Hypothalamus (tissue), 51 donors: ENCODE measurements around the gene C18orf32.
"Not testable (repeated sequence)": the region's sequence is repeated elsewhere in the genome, so short reads cannot be mapped to it uniquely, and the experiment has no call there.

ENCODE experiments used
- DNase-seq, 51 donors: peaks; one replicate each; lab custom pipeline; 2025; lab: John Stamatoyannopoulos, UW

Gene C18orf32

DNA sequence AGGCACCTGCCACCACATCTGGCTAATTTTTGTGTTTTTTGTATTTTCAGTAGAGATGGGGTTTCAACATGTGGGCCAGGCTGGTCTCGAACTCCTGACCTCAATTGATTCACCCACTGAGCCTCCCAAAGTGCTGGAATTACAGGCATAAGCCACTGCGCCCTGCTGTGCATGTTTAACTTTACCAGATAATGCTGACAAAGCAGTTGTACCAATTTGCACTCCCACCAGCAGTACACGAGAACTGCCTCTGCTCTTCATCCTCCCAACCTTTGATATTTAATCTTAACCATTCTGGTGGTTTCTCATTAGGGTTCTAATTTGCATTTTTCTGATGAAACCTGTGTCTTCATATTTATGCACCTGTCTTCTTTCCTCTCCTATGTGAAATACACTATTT is 14.6 kb downstream of the C18orf32 start:
- no peak for DNase-seq

DNA sequence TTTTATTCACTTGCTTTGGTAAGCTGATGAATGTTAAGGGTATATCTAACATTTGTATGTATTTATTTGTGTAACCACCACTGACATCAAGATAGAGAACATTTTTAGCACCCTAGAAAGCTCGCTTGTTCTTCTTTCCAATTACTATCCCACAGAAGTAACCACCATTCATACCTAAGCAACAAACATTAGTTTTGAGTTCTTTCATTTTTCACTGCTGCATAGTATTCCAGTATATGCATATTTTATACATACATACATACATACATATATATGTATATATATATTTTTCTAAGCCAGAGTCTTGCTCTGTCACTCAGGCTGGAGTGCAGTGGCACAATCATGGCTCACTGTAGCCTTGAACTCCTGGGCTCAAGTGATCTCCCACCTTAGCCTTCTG is 15.5 kb downstream of the C18orf32 start:
- DNase-seq: no peak

DNA sequence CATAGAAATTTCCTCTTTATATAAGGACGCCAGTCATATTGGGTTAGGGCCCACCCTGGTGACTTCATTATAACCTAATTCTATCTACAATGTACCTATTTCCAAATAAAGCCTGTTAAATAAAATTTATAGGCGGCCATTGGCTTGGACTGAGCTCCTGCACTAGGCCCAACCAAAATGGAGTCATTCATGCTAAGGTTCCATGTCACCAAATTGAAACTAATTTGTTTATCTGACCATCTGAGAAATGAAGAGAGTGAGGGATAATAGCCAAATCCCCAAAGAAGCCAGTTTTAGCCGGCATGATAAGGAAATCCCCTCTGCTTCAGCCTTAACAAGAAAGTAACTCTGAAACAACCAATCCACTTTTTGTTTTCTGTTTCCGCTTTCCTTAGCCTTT is 19.4 kb downstream of the C18orf32 start:
- DNase-seq: no peak

DNA sequence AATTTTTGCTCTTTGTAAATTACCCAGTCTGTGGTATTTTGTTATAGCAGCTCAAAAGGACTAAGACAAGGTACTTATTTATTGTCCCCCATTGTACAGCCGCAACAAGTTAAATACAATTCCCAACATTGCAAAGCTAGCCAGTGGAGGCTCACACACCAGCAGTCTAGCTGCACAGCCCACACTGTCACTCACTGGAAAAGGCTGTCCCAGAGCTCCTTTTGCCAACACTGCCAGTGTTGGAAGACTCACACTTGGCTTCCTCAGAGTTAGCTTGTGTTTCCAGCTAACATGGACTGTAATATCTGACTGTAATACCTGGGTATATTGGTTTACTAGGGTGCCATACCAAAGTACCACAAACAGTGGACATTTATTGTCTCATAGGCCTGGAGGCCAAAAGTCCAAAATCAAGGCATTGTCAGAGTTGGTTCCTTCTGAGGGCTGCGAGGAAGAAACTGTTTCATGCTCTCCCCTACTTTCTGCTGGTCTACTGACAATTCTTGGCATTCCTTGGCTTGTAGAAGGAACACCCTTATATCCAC is 19.9 kb downstream of the C18orf32 start:
- no peak for DNase-seq

DNA sequence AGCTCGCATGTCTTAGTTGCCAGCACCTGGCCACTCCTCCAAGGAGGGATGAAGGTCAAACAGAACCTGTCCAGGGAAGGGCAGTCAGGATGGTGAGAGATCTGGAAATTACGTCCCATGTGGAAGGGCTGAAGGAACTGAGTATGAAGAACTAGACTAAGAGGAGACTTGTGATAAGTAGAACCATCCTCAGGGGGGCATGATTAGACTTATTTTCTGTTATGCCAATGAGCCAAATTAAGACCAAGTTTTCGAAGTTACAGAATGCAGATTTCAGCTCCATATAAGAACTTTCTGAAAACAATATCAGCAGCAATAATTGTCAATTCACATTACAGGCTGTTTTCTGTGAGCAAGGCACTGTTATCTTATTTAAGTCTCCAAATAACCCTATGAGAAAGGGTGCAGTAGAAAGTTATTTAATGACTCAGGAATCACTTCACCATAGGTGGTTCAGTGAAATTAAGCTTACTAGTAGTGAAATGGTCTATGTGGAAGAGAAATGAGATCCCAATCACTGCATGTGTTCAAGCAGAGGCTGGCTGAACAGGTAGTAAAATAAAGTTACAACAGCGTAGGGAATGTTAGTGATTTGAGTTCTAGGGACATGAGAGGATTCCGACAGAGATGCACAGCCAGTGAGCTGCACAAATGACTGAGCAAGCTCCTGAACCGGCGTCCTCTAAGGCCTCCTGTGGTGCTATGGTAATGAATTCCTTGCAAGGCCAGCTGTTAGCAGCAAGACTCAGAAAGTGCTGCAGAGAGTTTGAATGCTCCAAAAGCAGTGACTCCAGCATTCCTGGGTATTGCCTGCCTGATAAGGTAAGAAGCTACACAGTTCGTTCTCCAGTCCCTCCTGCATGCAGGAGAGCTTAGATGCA is 22.1 kb downstream of the C18orf32 start:
- no peak for DNase-seq

DNA sequence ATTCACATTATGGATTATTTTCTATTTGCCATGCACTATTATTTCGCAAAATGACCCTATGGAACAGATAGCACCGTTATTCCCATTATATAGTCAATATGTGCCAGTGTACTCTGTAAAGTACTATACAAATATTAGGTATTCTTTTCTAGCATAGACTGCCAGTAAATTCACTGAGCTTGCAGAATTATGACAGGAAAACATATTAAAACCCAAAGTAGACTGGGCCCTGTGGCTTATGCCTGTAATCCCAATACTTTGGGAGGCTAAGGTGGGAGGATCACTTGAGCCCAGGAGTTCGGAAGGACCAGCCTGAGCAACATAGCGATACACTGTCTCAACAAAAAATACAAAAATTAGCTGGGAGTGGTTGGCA is 25.4 kb downstream of the C18orf32 start:
- DNase-seq: no peak

DNA sequence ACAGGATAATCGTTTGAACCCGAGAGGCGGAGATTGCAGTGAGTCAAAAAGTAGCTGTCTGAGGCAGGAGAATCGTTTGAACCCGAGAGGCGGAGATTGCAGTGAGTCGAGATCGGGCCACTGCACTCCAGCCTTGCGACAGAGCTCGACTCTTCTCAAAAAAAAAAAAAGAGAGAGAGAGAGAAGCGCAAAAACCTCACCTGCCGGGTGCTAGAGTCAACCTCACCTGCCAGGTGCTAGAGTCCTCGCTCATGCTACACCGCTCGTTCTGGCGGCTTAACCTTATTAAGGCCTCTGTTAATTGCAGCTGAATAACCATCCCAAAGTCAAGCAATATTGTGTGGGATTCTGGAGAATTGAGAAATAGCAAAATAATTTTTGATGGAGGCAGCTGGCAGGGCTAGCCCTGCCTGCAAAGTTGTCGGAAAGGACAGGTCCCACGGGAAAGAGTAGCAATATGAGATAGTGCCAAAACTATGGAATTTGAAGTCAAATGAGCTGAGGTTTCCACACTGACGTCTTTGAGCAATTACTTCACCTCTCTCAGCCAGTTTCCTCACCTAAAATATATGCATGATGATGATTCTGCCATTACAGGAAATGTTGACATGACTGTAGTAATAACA is 25.9 kb downstream of the C18orf32 start:
- DNase-seq: no peak

DNA sequence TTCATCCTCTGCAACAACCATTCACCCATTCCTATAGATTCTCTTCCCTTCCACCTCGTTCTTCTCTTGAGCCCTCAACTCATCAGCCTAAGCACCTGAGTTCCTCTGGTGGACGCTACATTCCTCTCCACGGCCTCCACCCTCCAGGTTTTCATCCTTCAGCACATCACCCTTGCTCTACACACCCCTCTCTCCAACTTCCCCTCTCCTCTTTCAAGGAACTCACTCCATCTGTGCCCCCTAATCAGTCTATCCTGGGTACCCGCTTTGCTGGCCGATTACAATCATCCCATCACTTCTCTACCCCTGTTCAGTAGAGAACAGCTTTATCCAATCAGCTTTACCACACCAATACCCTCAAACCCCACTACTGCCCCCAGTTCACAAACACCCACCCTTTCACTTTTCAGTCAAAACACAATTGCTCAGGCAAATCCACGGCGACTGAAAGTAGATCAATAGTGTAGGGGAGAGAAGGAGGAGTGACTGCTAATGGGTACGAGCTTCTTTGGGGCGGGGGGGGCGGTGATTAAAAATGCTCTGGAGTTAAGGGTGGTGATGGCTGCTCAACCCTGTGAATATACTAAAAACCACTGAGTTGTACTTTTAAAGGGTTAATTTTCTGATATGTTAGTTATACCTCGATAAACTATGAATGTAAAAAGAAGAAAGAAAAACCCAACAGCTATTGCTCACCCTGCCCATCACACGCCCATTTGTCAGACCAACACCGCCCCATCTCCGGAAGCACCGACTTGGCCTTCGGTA is 27.4 kb downstream of the C18orf32 start:
- DNase-seq: peak in 1 of 51 donors; percentile 5

DNA sequence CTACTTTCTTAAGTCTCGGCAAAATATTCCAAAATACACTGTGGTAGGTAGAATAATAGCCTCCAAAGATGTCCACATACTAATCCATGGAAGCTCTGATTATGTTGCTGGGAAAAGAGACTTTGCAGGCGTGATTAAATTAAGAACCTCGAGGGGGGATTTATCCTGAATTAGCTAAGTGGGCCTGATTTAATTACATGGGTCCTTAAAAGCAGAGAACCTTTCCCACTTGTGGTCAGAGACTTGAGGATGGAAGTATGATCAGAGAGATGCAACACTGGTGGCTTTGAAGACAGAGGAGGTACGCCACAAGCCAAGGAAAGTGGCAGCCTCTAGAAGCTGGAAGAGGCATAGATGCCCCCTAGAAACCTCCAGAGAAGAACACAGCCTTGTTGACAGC is 29.4 kb downstream of the C18orf32 start:
- no peak for DNase-seq

DNA sequence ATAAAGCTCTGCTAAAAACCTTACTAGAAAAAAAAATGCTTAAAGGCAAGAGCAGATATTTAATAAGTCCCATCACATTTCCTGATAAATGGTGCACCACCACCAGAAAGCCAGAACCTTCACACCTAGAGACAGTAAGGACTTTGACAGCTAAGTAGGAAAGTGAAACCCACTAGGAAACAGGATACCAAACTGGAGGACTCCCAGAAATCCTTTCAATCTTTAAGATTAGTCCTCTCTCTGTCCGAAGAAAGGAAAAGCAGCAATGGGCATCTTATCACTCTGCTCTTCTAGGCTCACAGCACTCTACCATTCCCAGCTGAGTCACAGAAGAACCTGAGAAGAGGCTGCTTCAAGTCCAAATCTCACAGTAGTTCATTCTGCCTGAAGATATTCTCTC is 30.2 kb downstream of the C18orf32 start:
- DNase-seq: no peak

DNA sequence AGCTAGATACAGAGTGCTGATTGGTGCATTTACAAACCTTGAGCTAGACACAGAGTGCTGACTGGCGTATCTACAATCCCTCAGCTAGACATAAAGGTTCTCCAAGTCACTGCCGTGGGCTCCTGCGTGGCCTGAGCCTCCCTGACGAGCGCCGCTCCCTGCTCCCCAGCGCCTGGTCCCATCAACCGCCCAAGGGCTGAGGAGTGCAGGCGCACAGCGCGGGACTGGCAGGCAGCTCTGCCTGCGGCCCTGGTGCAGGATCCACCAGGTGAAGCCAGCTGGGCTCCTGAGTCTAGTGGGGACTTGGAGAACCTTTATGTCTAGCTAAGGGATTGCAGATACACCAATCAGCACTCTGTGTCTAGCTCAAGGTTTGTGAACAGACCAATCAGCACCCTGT is 34.5 kb downstream of the C18orf32 start:
- not testable (repeated sequence) for DNase-seq

DNA sequence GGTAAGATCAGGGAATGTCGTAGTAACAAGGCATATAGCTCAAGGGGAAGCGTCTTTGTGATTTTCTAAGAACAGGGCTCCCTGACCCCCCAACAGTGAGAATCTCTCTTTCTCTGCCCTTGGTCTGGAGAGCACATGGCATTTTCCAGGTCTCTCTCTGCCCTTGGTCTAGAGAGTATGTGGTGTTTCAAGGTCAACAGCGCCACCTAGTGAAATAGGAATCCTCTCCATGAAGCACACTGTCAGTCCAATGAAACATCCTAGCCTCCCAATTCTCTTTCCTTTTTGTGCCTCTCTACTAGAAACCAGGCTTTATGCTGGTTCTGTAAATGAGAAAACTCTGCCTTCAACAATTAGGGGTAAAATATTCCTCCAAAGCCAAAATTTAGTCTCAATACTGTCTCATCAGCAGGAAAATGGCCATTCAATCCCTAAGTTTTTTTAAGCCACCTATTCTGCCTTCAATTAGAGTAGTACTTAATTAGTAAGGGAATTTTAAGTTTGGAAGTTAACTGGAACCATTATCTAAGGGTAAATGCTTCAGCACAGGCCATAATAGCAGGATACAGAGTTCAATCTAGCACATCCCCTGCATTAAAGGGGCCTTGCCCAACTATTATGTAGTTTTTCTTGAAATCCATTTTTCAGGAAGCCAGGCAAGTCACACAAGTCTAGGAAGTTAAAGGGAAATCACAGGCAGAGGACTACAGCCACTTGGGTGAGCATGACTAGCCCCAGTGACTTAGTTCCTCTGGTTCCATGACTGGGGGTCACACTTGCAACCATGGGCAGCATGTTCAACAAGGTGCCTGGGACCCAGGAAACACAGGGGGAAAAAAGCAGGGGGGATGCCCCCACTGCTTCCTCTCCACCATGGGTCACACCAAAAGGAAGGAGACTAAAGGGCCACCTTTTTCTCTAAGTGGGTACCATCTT is 39.0 kb downstream of the C18orf32 start:
- no peak for DNase-seq

DNA sequence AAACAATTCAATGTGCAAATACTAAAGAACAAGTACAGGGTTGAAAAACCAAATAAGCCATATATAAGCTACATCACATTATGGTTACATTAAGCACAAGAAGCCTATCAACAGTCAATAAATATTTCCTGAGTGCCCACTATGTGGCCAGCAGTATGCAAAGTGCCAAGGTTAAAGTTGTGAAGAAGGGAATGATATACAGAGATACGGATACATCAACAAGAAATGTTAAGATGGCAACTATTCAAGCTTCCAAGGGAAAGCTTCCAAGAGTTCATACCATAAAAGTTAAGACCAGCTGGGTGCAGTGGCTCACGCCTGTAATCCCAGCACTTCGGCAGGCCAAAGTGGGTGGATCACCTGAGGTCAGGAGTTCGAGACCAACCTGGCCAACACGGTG is 40.6 kb downstream of the C18orf32 start:
- DNase-seq: no peak

DNA sequence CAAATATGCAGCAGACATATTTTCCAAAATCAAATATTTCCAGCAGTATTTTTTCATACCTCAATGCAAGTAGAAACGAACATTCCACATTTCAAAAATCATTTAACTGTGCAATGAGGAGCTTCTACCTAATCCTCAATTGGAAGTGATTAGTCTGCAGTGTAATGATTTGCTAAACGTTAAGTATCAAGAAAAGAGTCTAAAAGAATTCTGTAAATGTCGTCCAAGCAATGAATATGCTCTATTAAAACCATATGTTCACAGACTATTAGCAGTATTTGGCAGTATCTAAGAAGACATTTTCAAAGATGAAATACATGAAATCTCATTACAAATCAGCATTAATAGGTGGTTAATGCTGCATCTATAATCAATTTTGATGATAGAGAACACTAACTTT is 42.5 kb downstream of the C18orf32 start:
- no peak for DNase-seq

DNA sequence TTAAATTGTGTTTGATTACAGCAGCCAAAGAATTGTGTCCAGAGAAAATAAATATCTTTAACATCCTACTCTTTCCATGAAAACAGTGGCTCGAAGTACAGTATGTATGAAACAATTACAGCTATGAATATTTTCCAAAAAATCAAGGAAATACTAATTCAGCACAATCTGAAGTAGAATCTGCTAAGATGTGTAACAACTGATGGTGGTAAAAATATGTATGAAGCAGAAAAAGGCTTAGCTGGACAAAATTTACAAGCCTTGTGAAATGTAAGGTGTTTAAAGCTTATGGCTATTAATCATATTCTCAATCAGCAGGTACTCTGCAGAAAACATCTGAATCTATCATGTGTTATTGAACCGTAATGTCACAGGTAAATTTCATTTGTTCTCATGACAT is 43.2 kb downstream of the C18orf32 start:
- DNase-seq: no peak

DNA sequence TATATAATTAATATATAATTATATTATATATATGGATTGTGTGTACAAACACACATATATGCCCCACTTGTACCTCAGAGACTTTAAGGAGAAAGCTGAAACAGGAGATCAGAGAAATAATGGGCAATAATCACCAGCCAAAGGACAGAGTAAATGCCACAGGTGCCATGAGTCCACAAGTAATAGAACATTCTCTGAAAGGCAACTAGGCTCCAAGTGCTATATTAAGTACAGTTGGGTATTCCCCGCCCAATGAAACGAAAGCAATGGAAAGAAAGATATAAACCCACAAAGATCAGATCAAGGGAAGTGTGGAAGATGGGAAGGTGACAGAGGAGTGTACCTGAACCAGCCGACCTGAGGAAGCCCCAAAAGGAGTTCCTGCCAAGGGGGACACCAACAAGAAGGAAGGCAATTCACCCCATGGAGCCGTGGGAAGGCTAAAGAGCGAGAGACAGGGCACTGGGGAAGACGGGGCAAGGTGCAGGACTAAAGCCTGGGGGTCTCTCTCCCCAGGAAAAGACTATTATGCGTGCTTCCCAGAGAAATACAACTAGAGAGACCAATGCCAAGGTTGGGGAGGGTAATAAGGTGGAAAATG is 45.6 kb downstream of the C18orf32 start:
- no peak for DNase-seq

DNA sequence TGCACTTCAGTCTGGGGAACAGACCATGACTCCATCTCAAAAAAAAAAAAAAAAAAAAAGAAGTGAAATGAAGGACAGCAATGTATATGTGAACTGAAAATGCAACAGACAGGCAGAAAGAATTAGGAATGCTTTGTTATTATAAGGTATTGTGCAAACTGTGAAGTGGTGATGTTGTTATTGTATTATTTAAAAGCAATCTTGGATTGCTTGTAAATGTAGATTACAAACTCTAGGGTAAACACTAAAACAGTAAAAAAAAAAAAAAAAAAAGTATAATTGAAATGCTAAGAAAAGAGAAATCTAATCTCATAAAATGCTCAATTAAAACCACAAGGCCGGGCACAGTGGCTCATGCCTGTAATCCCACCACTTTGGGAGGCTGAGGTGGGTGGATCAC is 51.9 kb downstream of the C18orf32 start:
- no peak for DNase-seq

DNA sequence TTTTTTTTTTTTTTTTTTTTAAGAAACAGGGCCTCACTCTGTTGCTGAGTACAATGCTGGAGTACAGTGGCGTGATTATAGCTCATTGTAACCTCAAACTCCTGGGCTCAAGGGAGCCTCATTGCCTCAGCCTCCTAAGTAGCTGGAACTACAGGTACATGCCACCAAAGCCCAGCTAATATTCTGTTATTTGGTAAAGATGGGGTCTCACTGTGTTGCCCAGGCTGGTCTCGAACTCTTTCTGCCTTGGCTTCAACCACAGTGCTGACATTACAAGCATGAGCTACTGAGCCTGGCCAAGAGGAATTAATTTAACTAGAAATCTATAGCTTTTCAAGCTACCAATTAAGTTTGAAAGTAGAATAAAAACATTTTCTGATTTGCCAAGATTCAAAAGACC is 54.4 kb downstream of the C18orf32 start:
- DNase-seq: no peak

DNA sequence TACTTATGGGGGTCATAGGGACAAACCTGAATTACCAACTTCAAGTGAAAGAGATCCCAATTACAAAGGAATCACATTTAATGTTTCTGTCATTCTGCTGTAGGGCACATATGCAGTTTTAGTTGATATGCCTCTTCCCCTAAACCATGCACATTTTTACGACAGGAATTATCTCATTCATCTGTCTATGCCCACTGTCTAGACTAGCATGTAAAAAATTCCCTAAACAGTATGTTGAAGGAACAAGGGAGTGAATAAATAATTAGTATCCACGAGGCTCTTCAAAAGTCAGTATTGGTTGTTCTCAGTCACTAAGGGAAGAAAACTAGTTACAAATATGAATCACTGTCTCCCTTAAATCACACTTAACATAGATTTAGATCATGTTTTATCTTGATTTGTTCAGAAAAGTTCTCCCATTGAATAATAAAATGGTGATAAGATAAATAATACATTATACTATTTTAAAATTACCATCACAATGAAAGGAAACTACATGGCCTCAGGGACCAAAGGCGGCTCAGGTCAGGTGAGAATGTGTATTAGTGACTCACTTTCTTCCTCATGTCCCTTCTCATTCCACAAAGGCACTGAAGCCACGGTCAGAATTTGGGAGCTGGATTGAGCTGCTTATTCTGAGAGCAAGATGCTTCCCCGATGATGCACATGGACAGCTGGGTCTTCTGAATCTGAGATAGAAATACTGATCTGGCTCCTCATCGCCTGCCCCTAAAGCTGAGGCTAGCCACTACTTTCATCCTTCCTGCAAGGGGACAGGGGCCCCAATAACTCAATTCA is 55.7 kb downstream of the C18orf32 start:
- no peak for DNase-seq
